Adrenal gland (tissue), 5 donors: Measurements from ENCODE around the gene MCTP1.

Experiments
- POLR2A ChIP-seq, 2 donors: fragments of 450-650 bp; IDR thresholded peaks; one replicate each; pipeline ENCODE4 v1.6.1; 2017; ENCODE audit warnings: antibody characterized with exemption in 2 of 2, mild to moderate bottlenecking in 2 of 2, moderate library complexity in 1 of 2
- TF ChIP-seq, protein P1 (sequence below), 6 experiments: fragments of 450-650 bp in 4 of 6; fragments of 200-600 bp in 2 of 6; sonication (generic) in 1 of 6; IDR thresholded peaks; 1 replicate in 5 of 6; 2 replicates in 1 of 6; pipeline versions ENCODE4 v1.5.1 to v1.8.0; 2016 to 2021; ENCODE audit warnings: antibody characterized with exemption in 6 of 6, mild to moderate bottlenecking in 2 of 6, moderate library complexity in 1 of 6
- donor health status: DM: no; HTN: no; CAD: no.

DNA sequence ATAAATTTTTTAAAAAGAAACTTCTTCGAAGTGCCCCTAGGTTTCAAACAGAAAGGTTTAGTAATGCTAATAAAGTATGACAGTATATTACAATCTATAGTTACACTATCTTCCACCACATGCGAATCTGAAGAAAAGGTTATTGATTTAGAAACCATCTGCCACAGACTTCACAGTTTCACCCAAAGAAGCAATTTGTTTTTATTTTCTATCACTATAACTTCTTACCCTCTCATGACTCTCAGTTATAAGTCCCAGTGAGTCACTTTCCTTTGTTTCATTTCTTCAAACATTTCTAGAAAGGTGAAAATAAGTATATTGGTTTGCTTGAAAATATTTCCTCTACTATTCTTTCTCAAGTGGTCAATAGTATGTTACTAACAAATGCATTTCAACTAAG, 93.6 kb downstream of the MCTP1 start:
- TF ChIP-seq POLR2A (IDR thresholded peaks at IDR 0.05) = no peak
- TF ChIP-seq, protein P1, sequence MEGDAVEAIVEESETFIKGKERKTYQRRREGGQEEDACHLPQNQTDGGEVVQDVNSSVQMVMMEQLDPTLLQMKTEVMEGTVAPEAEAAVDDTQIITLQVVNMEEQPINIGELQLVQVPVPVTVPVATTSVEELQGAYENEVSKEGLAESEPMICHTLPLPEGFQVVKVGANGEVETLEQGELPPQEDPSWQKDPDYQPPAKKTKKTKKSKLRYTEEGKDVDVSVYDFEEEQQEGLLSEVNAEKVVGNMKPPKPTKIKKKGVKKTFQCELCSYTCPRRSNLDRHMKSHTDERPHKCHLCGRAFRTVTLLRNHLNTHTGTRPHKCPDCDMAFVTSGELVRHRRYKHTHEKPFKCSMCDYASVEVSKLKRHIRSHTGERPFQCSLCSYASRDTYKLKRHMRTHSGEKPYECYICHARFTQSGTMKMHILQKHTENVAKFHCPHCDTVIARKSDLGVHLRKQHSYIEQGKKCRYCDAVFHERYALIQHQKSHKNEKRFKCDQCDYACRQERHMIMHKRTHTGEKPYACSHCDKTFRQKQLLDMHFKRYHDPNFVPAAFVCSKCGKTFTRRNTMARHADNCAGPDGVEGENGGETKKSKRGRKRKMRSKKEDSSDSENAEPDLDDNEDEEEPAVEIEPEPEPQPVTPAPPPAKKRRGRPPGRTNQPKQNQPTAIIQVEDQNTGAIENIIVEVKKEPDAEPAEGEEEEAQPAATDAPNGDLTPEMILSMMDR (IDR thresholded peaks at IDR 0.05) = no peak
